Measurements from ENCODE around the gene LHCGR. TPM values are rescaled to one million over a fixed set of nuclear protein-coding genes. Genes with fewer than 3 reads are reported as not detected.
A peak's percentile ranks its signal among the peaks of the same experiment; 100 is the strongest.

Gene LHCGR
- total RNA-seq, 1 donor from 2014 or later: not detected

- no peak for DNase-seq (ENCODE audit: extremely low spot score, unreplicated experiment)
- Mint-ChIP-seq H3K4me3 (ENCODE audit: unreplicated experiment) (no peak overlapping the region), H3K27ac (ENCODE audit: unreplicated experiment) (no peak overlapping the region), H3K4me1 (ENCODE audit: unreplicated experiment) (peaks cover 7% of the 10 kb centered on the region), H3K36me3 (ENCODE audit: unreplicated experiment) (no peaks in the 10 kb centered on the region), H3K9me3 (ENCODE audit: unreplicated experiment) (peaks cover 9% of the 10 kb centered on the region), H3K27me3 (ENCODE audit: unreplicated experiment) (no peaks in the 10 kb centered on the region)
- TF ChIP-seq CTCF (IDR thresholded peaks at IDR 0.05): no peak
Measured at GRCh38 chr2:48699348-48699930, 56.1 kb downstream of the LHCGR start.

GRCh38 chr2:48696881-48697280 lies 58.6 kb downstream of the LHCGR start:
- H3K36me3 Mint-ChIP-seq (ENCODE audit: unreplicated experiment): no peaks in the 10 kb centered on the region

DNA sequence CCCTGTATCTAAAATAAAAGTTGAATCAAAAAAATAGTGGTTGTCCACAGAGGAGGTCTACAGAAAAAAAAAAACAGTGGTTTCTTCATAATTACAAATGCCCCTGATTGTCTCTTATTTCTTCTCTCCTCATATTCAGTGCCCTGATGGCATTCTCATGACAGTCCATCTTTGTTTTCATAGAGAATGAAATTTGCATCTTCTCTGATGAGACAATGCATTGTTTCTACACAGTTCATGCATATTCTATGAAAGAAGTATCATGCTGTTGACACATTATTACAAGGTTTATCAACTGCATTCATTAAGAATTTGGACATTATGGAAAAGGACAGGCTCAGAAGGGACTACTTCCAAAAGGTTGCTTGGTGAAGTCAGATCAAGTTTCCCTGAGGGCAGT lies 59.5 kb downstream of the LHCGR start:
- no peaks in the 10 kb centered on the region for H3K36me3 Mint-ChIP-seq (ENCODE audit: unreplicated experiment)
- H3K27me3 Mint-ChIP-seq (ENCODE audit: unreplicated experiment): no peaks in the 10 kb centered on the region
- H3K4me1 Mint-ChIP-seq (ENCODE audit: unreplicated experiment): peaks cover 33% of the 10 kb centered on the region
- no peak for DNase-seq (ENCODE audit: extremely low spot score, unreplicated experiment)
- no peak for TF ChIP-seq CTCF (IDR thresholded peaks at IDR 0.05)
- no peak overlapping the region for H3K27ac Mint-ChIP-seq (ENCODE audit: unreplicated experiment)
- H3K9me3 Mint-ChIP-seq (ENCODE audit: unreplicated experiment): no peaks in the 10 kb centered on the region
- no peak overlapping the region for H3K4me3 Mint-ChIP-seq (ENCODE audit: unreplicated experiment)

More at GRCh38 chr2:48696881-48697280, 58.6 kb downstream of the LHCGR start:
- Mint-ChIP-seq H3K9me3 (ENCODE audit: unreplicated experiment) (no peaks in the 10 kb centered on the region), H3K27me3 (ENCODE audit: unreplicated experiment) (no peaks in the 10 kb centered on the region), H3K27ac (ENCODE audit: unreplicated experiment) (no peak overlapping the region), H3K4me3 (ENCODE audit: unreplicated experiment) (no peak overlapping the region), H3K4me1 (ENCODE audit: unreplicated experiment) (peaks cover 32% of the 10 kb centered on the region)
- DNase-seq (ENCODE audit: extremely low spot score, unreplicated experiment): no peak
- no peak for TF ChIP-seq CTCF (IDR thresholded peaks at IDR 0.05)

DNA sequence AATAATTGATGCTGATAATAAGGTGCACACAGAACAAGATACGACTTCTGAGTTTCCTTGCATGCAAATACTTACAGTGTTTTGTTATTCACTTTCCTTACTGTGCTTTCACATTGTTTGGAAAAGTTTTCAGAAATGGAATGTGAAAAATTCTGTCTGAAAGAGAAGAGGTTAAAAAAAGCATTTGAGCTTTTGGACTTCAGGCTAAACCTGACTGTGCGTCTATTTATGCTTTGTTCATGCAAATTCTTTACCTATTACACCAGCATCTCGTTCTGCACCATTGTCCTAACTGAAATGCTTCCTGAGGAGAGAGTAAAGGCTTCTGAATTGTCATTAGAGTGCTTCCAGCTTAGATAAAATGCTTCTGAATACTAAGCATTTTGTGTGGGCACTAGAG lies 61.4 kb downstream of the LHCGR start:
- peak overlapping the region; percentile 28 for H3K4me3 Mint-ChIP-seq (ENCODE audit: unreplicated experiment)
- peak overlapping the region; percentile 46 for H3K27ac Mint-ChIP-seq (ENCODE audit: unreplicated experiment)
- H3K36me3 Mint-ChIP-seq (ENCODE audit: unreplicated experiment): no peaks in the 10 kb centered on the region
- H3K9me3 Mint-ChIP-seq (ENCODE audit: unreplicated experiment): no peaks in the 10 kb centered on the region
- H3K4me1 Mint-ChIP-seq (ENCODE audit: unreplicated experiment): peaks cover 33% of the 10 kb centered on the region
- no peaks in the 10 kb centered on the region for H3K27me3 Mint-ChIP-seq (ENCODE audit: unreplicated experiment)
- DNase-seq (ENCODE audit: extremely low spot score, unreplicated experiment): no peak
- no peak for TF ChIP-seq CTCF (IDR thresholded peaks at IDR 0.05)

DNA sequence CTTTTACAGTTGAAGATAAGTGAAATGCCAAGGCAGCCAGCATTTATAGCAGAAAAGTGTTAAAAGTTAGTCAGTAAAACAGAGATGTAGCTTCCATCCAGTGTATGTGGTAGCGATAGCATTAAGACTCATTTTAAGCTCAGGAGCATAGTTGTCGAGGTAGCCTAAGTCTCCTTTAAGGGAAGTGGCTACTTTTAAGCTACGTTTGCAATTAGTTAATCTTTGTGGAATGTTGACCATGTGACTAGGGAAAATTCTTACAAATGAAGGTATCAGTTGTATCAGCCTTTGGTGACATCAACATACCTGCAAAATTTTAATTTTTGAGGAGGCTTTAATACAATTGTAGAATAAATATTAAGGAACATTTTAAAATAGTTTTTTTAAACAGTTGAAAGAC lies 61.9 kb downstream of the LHCGR start:
- no peaks in the 10 kb centered on the region for H3K36me3 Mint-ChIP-seq (ENCODE audit: unreplicated experiment)
- no peaks in the 10 kb centered on the region for H3K27me3 Mint-ChIP-seq (ENCODE audit: unreplicated experiment)
- TF ChIP-seq CTCF (IDR thresholded peaks at IDR 0.05): no peak
- no peak for DNase-seq (ENCODE audit: extremely low spot score, unreplicated experiment)
- H3K4me1 Mint-ChIP-seq (ENCODE audit: unreplicated experiment): peaks cover 33% of the 10 kb centered on the region
- no peak overlapping the region for H3K27ac Mint-ChIP-seq (ENCODE audit: unreplicated experiment)
- H3K9me3 Mint-ChIP-seq (ENCODE audit: unreplicated experiment): no peaks in the 10 kb centered on the region
- no peak overlapping the region for H3K4me3 Mint-ChIP-seq (ENCODE audit: unreplicated experiment)

Data from osteocyte (in vitro differentiated cells).